ENCODE data around the gene HCRTR1. TPM values are rescaled to one million over a fixed set of nuclear protein-coding genes. Genes with fewer than 3 reads are reported as not detected.

HCRTR1 gene
- total RNA-seq, 1 donor, result not detected

DNA sequence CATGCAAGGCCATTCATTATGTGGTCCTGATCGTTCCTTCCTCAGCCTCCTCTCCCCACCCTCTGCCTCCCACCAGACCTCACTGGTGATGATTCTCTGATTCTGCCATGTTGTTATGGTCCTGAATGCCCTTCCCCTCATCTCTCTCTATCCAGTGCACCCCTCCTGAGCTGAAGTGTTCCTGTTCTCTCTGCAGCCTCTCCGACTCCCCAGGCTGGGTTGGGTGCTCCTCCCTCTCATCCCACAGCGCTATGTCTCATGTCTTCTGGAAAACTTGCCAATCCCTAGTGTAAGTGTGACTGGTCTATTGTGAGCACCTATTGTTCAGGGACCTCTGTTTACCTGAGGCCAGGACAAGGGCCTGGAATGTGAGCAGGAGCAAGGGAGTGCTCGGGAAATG, 38.3 kb downstream of the HCRTR1 start:
- H3K4me1 ChIP-seq (ENCODE audit: insufficient read depth, low read length), result peaks cover 22% of the 10 kb centered on the region
- no peaks in the 10 kb centered on the region for H3K9me3 ChIP-seq (ENCODE audit: low read depth, low read length)
- H3K27me3 ChIP-seq (ENCODE audit: insufficient read depth, low read length), result no peaks in the 10 kb centered on the region
- no peak overlapping the region for H3K4me3 ChIP-seq (ENCODE audit: low read length)

DNA sequence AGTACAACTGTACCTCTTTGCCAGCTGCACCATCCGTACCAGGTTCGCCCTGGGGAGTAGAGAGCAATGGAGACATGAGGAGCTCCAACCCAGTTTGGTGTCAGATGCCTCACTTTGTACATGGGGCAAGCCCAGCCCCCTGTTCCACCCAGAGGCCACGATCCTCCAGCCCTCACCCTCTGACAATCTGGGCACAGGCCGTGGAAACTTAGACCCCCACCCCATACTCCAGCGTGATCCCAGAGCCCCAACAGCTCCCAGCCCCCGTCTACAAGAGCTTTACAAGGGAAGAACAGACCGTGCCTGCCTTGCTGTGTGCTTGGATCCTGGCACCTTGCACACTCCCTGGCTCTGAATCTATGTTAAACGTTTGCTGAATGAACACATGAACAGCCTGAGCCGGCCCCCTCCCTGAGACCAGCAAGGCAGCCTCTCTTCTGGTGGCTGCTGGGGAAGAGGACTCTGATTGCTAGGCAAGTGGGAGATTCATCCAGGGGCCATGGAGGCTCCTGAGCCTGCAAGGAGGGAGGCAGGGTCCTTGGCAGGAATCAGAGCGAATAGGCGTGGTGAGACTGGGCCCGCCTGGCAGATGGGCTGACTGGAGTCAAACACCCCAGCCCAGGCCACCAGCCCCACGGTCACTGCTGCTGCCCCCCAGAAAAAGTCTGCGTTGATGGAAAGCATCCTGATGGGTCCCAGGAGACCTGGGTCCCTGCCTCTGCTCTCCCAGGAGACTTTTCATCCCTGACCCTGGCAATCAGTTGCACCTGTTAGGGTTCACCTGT, 39.7 kb downstream of the HCRTR1 start:
- Histone ChIP-seq H3K27me3 (ENCODE audit: insufficient read depth, low read length) (no peaks in the 10 kb centered on the region), H3K4me3 (ENCODE audit: low read length) (no peak overlapping the region), H3K9me3 (ENCODE audit: low read depth, low read length) (no peaks in the 10 kb centered on the region), H3K4me1 (ENCODE audit: insufficient read depth, low read length) (peaks cover 22% of the 10 kb centered on the region)

DNA sequence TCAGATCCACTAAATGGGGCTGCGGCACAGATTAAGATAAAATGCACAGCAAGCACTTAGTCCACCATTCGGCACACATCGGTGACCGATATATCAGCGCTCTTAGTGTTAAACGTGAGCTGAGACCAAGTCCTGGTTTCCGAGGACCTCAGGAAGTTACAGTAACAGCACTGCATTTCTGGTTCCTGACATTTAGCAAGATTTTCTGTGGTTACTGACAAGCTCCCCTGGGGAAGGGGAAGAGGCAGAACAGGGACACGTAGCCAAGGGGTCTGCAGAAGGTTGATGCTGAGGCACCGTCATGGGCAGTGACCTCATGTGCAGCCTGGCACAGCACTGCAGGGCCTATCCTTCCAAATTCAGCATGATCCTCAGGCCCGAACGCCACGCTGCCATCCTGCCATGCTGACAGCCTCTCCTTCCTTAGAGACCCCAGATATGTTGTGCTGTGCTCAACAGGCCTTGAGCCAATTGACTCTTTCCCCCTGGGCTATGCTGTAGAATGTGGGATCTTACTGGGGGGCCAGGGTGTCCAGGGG, 40.6 kb downstream of the HCRTR1 start:
- Histone ChIP-seq H3K27me3 (ENCODE audit: insufficient read depth, low read length) (no peaks in the 10 kb centered on the region), H3K9me3 (ENCODE audit: low read depth, low read length) (no peaks in the 10 kb centered on the region), H3K4me3 (ENCODE audit: low read length) (no peak overlapping the region), H3K4me1 (ENCODE audit: insufficient read depth, low read length) (peaks cover 22% of the 10 kb centered on the region)

DNA sequence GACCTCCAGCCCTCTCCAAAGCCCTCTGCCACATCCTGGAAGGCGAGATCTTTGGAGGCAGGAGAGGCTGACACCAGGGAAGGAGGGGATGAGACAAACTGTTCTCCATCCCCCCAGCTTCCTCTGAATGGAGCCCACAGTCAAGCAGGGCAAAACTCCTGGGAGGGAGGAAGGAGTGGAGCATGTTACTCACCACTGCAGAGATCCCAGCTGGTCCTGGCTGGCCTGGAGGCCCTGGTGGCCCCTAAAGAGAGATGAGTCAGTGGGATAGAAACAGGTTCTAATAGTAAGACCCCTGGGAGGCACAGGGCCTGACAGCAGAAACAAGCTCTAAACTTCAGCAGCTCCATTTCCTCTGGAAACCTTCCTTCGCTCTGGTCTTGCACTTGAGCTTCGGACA, 41.2 kb downstream of the HCRTR1 start:
- Histone ChIP-seq H3K4me3 (ENCODE audit: low read length) (no peak overlapping the region), H3K27me3 (ENCODE audit: insufficient read depth, low read length) (no peaks in the 10 kb centered on the region), H3K4me1 (ENCODE audit: insufficient read depth, low read length) (peaks cover 22% of the 10 kb centered on the region), H3K9me3 (ENCODE audit: low read depth, low read length) (no peaks in the 10 kb centered on the region)

DNA sequence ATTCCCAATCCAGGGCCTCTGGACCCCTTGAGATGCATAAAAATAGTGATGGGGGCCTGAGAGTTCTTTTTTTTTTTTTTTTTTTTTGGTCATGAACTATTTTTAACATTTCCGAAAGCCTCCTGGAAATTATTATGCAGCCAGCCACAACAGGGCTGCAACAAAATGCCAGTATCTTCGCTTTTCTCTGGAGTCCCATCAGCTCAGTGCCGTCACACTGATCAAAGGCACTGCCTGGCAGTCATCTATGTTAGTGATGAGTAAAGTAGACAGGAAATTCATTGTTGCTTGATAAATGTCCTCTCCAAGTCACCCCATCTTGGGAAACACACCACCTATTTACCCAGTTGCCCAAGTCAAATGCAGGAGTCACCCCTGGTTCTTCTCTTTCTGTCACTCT, 42.4 kb downstream of the HCRTR1 start:
- Histone ChIP-seq H3K4me3 (ENCODE audit: low read length) (no peak overlapping the region), H3K4me1 (ENCODE audit: insufficient read depth, low read length) (peaks cover 22% of the 10 kb centered on the region), H3K9me3 (ENCODE audit: low read depth, low read length) (no peaks in the 10 kb centered on the region), H3K27me3 (ENCODE audit: insufficient read depth, low read length) (no peaks in the 10 kb centered on the region)

DNA sequence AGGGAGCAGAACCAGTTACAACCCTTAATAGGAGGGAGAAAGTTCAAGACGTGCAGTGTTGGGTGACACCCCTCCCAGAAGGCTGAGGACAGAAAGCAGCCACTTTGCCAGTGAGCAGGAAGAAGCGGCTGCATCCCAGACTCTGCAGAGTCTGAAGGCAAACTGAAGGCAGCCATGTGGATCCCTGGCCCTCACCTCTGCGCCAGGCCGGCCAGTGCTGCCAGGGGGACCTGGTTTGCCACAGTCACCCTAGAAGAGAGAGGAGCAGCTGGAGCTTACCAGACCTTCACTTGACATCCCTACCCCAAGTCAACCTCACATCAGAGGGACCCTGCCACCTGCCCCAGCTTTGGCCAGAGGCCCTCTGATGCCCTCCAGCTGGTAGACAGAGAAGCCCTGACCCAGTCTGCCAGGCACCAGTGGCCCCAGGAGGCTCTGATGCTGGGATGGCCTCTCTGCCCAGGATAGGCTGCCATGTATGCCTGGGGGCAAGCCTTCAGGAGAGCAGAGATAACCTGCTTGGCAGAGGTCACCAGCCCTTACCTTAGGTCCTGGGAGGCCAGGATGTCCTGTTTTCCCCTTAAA, 43.5 kb downstream of the HCRTR1 start:
- no peaks in the 10 kb centered on the region for H3K27me3 ChIP-seq (ENCODE audit: insufficient read depth, low read length)
- no peak overlapping the region for H3K4me3 ChIP-seq (ENCODE audit: low read length)
- H3K9me3 ChIP-seq (ENCODE audit: low read depth, low read length), result no peaks in the 10 kb centered on the region
- peaks cover 22% of the 10 kb centered on the region for H3K4me1 ChIP-seq (ENCODE audit: insufficient read depth, low read length)

DNA sequence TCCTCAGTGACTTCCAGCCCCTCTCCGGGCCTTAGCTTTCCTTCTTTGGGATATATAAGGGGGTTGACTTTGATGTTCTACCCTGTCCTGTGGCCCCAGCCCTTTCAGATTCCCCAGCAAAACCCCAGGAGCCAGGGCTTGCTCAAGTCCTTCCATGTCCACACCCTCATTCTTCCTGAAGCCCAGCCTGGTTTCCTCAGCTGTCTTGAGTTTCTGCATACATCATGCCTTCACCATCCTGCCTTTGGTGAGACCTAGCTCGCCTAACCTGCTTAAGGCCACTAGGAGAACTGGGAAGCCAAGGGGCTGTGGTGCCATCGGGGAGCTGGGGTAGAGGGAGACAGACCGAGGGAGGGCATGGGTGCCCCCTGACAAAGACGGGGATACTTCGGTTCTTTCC, 44.4 kb downstream of the HCRTR1 start:
- Histone ChIP-seq H3K4me1 (ENCODE audit: insufficient read depth, low read length) (peaks cover 18% of the 10 kb centered on the region), H3K9me3 (ENCODE audit: low read depth, low read length) (no peaks in the 10 kb centered on the region), H3K27me3 (ENCODE audit: insufficient read depth, low read length) (no peaks in the 10 kb centered on the region), H3K4me3 (ENCODE audit: low read length) (no peak overlapping the region)

DNA sequence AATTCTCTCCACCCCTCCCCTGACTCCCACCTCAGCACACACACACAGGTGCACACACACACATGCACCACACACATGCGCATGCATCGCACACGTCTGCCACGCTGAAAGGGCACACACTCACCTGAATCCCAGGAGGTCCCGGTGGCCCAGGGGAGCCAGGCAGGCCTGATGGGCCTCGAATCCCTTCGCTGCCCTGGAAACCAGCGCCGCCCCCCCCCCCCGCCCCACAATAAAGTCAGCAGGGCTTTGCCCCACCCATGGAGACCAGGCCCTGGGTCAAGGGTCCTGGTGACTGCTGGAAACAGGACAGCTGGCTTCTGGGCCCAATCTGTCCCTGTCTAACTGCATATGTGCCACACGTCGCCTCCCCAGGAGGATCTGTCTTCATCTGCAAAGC, 45.0 kb downstream of the HCRTR1 start:
- no peaks in the 10 kb centered on the region for H3K9me3 ChIP-seq (ENCODE audit: low read depth, low read length)
- H3K4me1 ChIP-seq (ENCODE audit: insufficient read depth, low read length), result peaks cover 15% of the 10 kb centered on the region
- H3K27me3 ChIP-seq (ENCODE audit: insufficient read depth, low read length), result no peaks in the 10 kb centered on the region
- no peak overlapping the region for H3K4me3 ChIP-seq (ENCODE audit: low read length)

DNA sequence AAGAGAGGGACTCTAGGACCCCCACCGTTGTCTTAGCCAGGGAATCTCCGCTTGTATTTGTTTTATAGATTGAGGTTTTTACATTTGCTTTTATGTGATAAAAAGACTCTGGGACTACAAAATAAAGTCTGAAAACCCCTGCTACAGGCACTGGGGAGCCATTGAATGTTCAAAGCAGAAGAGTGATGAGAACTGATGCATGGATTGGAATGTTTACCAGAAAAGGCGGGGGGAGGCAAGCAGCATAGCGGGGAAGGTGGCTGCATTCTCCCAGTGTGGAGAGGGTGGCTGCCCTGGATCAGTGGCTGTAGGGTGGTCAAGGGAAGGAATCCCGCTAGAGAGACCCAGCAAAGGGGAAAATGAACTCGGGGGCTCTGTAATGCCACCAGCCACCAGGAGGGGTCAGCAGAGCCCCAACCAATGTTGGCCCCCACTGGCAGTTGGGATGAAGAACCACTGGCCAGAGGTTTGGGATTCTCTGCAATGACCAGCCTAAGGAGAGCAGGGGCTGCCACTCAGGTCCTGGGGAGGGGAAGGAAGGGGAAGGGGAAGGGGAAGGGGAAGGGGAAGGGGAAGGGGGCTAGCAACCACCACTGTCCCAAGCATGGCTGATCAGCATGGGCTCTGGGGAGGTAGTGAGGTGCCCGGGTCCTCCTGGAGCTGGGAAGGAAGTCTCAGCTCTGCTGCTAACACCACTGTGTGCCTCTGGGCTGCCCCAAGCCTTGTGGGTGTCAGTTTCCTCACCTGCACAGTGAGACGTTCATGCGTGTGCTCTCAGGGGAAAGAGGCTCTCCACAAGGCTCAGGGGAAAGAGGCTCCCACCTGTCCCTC, 46.3 kb downstream of the HCRTR1 start:
- Histone ChIP-seq H3K27me3 (ENCODE audit: insufficient read depth, low read length) (no peaks in the 10 kb centered on the region), H3K4me1 (ENCODE audit: insufficient read depth, low read length) (peaks cover 3% of the 10 kb centered on the region), H3K9me3 (ENCODE audit: low read depth, low read length) (no peaks in the 10 kb centered on the region)

DNA sequence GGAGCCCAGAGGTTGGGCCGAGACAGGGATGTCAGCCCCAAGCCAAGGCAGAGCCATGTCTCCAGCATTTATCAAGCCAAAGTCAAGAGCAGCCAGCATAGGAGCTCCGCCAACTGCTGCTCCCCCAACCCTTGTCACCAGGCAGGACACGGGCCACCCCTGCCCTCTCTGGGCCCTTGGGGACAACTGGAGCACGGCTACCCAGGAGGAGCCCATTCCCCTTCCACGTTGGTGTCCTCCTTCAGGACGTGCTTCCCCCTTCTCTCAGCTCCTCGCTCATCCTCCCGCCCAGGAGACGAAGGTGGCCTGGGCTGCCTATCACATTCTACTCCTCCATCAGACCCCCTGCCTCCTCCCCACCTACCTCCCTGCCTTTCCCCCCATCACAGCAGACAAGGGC, 47.0 kb downstream of the HCRTR1 start:
- no peak overlapping the region for H3K4me3 ChIP-seq (ENCODE audit: low read length)
- no peaks in the 10 kb centered on the region for H3K4me1 ChIP-seq (ENCODE audit: insufficient read depth, low read length)
- no peaks in the 10 kb centered on the region for H3K27me3 ChIP-seq (ENCODE audit: insufficient read depth, low read length)
- no peaks in the 10 kb centered on the region for H3K9me3 ChIP-seq (ENCODE audit: low read depth, low read length)

More for the DNA sequence above, 46.3 kb downstream of the HCRTR1 start:
- no peak overlapping the region for H3K4me3 ChIP-seq (ENCODE audit: low read length)

DNA sequence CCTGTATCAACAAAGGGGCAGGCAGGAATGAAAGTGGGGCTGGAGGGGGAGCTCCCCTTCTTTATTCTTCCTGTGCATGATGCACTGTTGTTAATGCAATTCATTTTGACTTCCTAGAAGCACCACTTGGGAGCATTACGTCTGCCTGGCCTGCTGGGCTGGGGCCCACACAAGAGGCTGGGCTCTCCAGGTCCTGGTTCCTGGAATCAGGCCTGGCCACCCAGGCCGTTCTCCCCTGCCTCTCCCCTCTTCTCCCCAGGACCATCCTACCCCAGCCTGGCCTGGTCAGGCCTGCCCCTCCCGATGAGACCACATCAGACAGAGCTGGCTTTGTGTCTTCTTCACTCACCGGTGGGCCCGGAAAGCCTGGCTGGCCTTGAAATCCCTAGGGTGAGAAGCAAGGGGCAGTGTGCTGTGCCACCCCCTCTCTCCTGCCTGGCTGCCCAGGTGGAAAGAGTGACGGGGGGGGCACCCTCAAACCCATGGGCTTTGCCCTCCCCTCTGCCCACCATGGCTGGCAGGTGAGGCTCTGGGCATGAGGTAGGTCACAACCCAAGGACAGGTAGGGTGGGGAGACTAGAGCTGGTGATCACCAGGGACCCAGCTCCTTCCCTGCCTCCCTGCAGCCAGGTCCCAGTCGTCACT, 47.9 kb downstream of the HCRTR1 start:
- no peak overlapping the region for H3K4me3 ChIP-seq (ENCODE audit: low read length)
- H3K9me3 ChIP-seq (ENCODE audit: low read depth, low read length), result no peaks in the 10 kb centered on the region
- H3K27me3 ChIP-seq (ENCODE audit: insufficient read depth, low read length), result peaks cover 3% of the 10 kb centered on the region
- peaks cover 7% of the 10 kb centered on the region for H3K4me1 ChIP-seq (ENCODE audit: insufficient read depth, low read length)

DNA sequence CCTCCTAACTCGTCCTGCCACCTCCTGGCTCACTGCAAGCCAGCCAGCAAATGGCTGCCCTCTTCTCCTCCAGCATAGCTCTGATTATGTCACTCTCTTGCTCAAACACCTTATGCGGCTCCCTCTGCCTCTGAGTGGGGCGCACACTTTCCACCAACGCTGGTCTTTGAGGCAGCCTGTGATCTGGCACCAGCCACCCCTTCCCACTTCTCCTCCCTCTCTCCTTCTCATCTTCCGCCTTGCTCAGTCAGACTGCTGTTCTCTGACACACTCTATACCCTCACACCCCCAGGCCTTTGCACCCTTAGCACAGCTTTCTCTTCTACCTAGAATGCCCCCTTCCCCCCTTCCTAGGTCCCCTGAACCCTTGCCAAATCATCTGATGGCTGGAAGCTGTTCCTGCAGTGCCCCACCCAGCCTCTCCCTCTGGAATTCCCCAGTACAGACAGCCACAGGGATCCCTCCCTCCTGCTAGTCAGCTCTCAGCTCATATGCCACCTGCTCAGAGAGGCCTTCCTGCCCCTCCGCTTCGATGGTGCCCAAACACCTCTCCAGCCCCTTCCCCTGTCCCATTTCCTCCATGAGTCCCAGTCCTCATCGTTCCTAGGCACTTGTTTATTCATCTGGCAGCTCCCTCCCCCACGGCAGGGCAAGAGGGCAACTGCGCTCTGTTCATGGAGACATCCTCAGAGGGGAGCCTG, 48.9 kb downstream of the HCRTR1 start:
- Histone ChIP-seq H3K27me3 (ENCODE audit: insufficient read depth, low read length) (peaks cover 3% of the 10 kb centered on the region), H3K4me3 (ENCODE audit: low read length) (no peak overlapping the region), H3K9me3 (ENCODE audit: low read depth, low read length) (no peaks in the 10 kb centered on the region), H3K4me1 (ENCODE audit: insufficient read depth, low read length) (peaks cover 8% of the 10 kb centered on the region)

DNA sequence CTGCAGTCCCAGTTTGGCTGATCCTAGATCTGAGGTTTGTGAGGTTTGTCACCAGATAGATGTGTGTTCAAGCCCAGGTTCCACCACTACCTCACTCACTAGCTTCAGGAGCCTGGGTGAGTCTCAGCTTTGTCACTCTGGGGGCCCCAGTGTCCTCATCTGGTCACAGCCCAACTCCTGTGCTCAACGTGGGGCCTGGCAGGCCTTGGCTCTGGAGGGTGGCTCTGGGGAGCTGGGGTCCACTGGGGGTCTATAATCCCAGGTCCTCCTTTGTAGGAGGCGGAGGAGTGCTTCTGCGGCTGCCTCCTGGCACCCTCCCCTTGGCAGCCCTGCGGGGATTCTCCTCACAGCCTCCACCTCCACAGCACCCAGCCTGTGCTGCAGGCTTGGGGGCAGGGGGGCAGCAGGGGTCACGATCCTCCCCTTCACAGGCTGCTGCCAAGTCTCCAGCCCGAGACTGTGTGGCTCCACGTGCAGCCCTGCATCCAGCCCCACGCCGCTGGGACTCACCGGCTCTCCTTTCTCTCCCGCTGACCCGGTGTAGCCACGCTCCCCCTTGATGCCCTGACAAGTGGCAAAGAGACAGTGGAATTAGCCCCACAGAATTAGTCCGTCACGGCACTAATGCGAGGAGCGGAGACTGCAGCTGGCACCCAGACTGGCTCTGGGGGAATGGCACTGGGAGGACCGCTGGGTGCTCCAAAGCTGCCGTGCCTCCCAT, 49.7 kb downstream of the HCRTR1 start:
- H3K4me1 ChIP-seq (ENCODE audit: insufficient read depth, low read length), result peaks cover 8% of the 10 kb centered on the region
- peaks cover 3% of the 10 kb centered on the region for H3K27me3 ChIP-seq (ENCODE audit: insufficient read depth, low read length)
- no peak overlapping the region for H3K4me3 ChIP-seq (ENCODE audit: low read length)
- H3K9me3 ChIP-seq (ENCODE audit: low read depth, low read length), result no peaks in the 10 kb centered on the region

Measured in mononuclear cell (primary cell).